Ovary (tissue), 3 donors: ENCODE data around the gene EIF3I.
"Not testable (repeated sequence)": the region's sequence is repeated elsewhere in the genome, so short reads cannot be mapped to it uniquely, and the experiment has no call there.

Experiments used
- EP300 ChIP-seq: sonication (generic); formaldehyde crosslinking; IDR thresholded peaks from one replicate; pipeline ENCODE4 v1.6.1; 2017; ENCODE audit warnings: antibody characterized with exemption
- POLR2A ChIP-seq: fragments of 450-650 bp; IDR thresholded peaks from one replicate; pipeline ENCODE4 v1.6.1; 2017; ENCODE audit warnings: antibody characterized with exemption, mild to moderate bottlenecking, moderate library complexity
- TF ChIP-seq, protein P1 (sequence below), 3 donors: fragments of 450-650 bp in 2 of 3; fragments of 200-600 bp in 1 of 3; IDR thresholded peaks; one replicate each; pipeline versions ENCODE4 v1.5.1 to v1.8.0; 2016 to 2022; ENCODE audit warnings: antibody characterized with exemption in 3 of 3, mild to moderate bottlenecking in 1 of 3
- donor health status: DM: no; HTN: no; CAD: no.

- TF ChIP-seq, protein P1, sequence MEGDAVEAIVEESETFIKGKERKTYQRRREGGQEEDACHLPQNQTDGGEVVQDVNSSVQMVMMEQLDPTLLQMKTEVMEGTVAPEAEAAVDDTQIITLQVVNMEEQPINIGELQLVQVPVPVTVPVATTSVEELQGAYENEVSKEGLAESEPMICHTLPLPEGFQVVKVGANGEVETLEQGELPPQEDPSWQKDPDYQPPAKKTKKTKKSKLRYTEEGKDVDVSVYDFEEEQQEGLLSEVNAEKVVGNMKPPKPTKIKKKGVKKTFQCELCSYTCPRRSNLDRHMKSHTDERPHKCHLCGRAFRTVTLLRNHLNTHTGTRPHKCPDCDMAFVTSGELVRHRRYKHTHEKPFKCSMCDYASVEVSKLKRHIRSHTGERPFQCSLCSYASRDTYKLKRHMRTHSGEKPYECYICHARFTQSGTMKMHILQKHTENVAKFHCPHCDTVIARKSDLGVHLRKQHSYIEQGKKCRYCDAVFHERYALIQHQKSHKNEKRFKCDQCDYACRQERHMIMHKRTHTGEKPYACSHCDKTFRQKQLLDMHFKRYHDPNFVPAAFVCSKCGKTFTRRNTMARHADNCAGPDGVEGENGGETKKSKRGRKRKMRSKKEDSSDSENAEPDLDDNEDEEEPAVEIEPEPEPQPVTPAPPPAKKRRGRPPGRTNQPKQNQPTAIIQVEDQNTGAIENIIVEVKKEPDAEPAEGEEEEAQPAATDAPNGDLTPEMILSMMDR (IDR thresholded peaks at IDR 0.05), result not testable (repeated sequence)
- TF ChIP-seq EP300, POLR2A: not testable (repeated sequence)
Observed at GRCh38 chr1:32263236-32263593, 41.0 kb downstream of the EIF3I start.
